GM12875 (cell line): ENCODE data around the gene B3GALNT2.
"Not testable (repeated sequence)": the region's sequence is repeated elsewhere in the genome, so short reads cannot be mapped to it uniquely, and the experiment has no call there.

ENCODE experiments used
- H3K4me3 ChIP-seq: one replicate; pipeline ENCODE4 v1.5.1; 2011; ENCODE audit warnings: low read depth, low read length, control low read depth
- TF ChIP-seq, protein P1 (sequence below): IDR thresholded peaks from 2 replicates; pipeline ENCODE4 v1.5.1; 2011; ENCODE audit warnings: low read depth, mild to moderate bottlenecking, control low read depth, inconsistent platforms, low read length, moderate library complexity, borderline replicate concordance; ENCODE audit not compliant: insufficient read depth

The B3GALNT2 gene

GRCh38 chr1:235461954-235462353 lies 42.3 kb downstream of the B3GALNT2 start:
- H3K4me3 ChIP-seq = no peak overlapping the region
- TF ChIP-seq, protein P1, sequence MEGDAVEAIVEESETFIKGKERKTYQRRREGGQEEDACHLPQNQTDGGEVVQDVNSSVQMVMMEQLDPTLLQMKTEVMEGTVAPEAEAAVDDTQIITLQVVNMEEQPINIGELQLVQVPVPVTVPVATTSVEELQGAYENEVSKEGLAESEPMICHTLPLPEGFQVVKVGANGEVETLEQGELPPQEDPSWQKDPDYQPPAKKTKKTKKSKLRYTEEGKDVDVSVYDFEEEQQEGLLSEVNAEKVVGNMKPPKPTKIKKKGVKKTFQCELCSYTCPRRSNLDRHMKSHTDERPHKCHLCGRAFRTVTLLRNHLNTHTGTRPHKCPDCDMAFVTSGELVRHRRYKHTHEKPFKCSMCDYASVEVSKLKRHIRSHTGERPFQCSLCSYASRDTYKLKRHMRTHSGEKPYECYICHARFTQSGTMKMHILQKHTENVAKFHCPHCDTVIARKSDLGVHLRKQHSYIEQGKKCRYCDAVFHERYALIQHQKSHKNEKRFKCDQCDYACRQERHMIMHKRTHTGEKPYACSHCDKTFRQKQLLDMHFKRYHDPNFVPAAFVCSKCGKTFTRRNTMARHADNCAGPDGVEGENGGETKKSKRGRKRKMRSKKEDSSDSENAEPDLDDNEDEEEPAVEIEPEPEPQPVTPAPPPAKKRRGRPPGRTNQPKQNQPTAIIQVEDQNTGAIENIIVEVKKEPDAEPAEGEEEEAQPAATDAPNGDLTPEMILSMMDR = no peak

DNA sequence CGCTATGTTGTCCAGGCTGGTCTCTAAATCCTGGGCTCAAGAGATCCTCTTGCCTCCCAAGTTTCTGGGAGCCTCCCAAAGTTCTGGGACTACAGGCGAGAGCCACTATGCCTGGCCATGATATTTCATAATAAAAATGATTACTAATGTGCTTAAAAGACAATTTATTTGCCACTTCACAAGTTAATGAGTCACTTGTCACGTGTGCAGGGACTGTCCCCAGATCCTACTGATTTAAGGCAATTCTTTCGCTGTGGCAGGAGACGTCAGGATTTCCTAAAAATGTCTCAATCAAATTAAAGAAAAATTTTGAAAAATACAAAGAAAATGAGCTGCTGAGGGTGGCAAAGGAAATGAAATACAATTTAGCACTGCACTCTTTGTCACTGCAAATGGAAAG lies 43.5 kb downstream of the B3GALNT2 start:
- no peak overlapping the region for H3K4me3 ChIP-seq
- TF ChIP-seq, protein P1 = no peak

DNA sequence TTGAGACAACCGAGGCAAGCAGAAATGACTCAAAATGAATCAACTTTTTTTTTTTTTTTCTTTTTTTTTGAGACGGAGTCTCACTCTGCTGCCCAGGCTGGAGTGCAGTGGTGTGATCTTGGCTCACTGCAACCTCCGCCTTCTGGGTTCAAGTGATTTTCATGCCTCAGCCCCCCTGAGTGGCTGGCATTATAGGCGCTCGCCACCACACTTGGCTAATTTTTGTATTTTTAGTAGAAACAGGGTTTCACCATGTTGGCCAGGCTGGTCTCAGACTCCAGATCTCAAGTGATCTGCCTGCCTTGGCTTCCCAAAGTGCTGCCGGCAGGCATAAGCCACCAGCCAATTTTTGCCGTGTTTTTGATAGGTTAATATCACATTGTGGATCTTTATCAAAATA lies 46.4 kb downstream of the B3GALNT2 start:
- H3K4me3 ChIP-seq = not testable (repeated sequence)

- no peak overlapping the region for H3K4me3 ChIP-seq
- TF ChIP-seq, protein P1 = no peak
Observed at GRCh38 chr1:235455823-235456222, 48.4 kb downstream of the B3GALNT2 start.

- TF ChIP-seq, protein P1 = no peak
- H3K4me3 ChIP-seq = no peak overlapping the region
Observed at GRCh38 chr1:235455097-235455496, 49.2 kb downstream of the B3GALNT2 start.

DNA sequence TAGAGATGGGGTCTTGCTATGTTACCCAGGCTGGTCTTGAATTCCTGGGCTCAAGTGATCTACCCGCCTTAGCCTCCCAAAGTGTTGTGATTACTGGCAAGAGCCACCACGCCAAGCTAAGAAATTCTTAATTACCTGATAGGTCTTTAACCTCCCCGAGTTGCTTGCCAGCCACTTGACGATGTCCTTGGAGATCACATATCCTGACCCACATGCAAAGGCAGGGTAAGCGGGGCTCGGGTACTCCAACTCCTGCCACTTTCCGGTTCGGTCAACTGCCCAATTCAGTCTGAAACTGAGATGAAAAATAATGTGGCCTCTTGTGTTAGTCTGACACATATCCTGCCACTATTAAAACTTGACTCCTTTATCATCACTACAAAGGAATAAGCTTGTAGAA lies 50.2 kb downstream of the B3GALNT2 start:
- H3K4me3 ChIP-seq = no peak overlapping the region
- TF ChIP-seq, protein P1 = no peak

DNA sequence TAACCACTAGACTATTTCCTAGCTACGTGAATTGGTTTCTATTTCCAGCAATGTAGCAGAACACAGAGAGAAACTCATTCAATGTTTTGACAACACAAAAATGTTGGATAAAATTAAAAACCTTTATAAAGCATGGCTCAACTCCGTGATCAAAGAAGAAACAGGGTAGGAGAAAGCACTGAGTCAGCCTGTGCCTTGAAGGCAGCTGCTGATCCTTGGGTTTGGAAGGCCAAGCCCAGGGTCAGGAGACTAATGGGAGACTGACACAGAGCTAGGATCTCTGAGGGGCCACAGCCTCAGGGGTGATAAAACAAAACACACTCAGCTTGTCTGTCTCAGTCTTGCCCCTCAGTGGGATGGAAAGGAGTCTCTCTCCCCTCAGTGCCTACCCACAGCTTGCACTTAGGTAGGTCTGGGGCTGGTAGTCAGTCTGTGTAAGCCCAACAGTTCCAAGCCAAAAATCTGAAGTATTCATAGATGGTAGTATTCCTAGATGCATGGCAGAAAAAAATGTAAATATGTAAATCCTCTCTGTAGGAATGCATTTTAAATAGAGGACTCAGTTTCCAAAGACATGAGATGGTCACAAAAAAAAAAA lies 53.3 kb downstream of the B3GALNT2 start:
- H3K4me3 ChIP-seq = no peak overlapping the region
- TF ChIP-seq, protein P1 = no peak

- TF ChIP-seq, protein P1 = no peak
Observed at GRCh38 chr1:235450433-235450832, 53.8 kb downstream of the B3GALNT2 start.

More at GRCh38 chr1:235450433-235450832, 53.8 kb downstream of the B3GALNT2 start:
- H3K4me3 ChIP-seq = no peak overlapping the region
